Measurements from ENCODE around the gene DENND5B. TPM values are rescaled to one million over a fixed set of nuclear protein-coding genes. Genes with fewer than 3 reads are reported as not detected.

The DENND5B gene
- total RNA-seq, 1 experiment from 2014 or later = 13.8 TPM

GRCh38 chr12:31431721-31432240, 159.2 kb downstream of the DENND5B start:
- no peaks in the 10 kb centered on the region for H3K36me3 Mint-ChIP-seq
- H3K9me3 Mint-ChIP-seq = no peaks in the 10 kb centered on the region
- DNase-seq (ENCODE audit: low spot score) (no peak), ATAC-seq (no peak)
- no peak overlapping the region for H3K27ac Mint-ChIP-seq
- CTCF ChIA-PET = no interaction called here
- POLR2A ChIA-PET = no interaction called here
- H3K27me3 Mint-ChIP-seq (ENCODE audit: low read depth) = no peaks in the 10 kb centered on the region
- H3K4me3 Mint-ChIP-seq = no peak overlapping the region
- TF ChIP-seq ZNF232 (CRISPR knock-in tag; IDR thresholded peaks at IDR 0.05) (no peak), TEAD1 (CRISPR knock-in tag; IDR thresholded peaks at IDR 0.05) (no peak), ARID4B (CRISPR knock-in tag; IDR thresholded peaks at IDR 0.05; ENCODE audit: borderline replicate concordance) (no peak)
- H3K4me1 Mint-ChIP-seq = no peaks in the 10 kb centered on the region

GRCh38 chr12:31423405-31423804, 167.5 kb downstream of the DENND5B start:
- Mint-ChIP-seq H3K36me3 (no peaks in the 10 kb centered on the region), H3K4me1 (no peaks in the 10 kb centered on the region), H3K27me3 (ENCODE audit: low read depth) (no peaks in the 10 kb centered on the region), H3K27ac (no peak overlapping the region), H3K4me3 (no peak overlapping the region), H3K9me3 (no peaks in the 10 kb centered on the region)
- ATAC-seq (no peak), DNase-seq (ENCODE audit: low spot score) (no peak)
- CTCF ChIA-PET = no interaction called here
- POLR2A ChIA-PET = no interaction called here
- TF ChIP-seq ERG (CRISPR knock-in tag; IDR thresholded peaks at IDR 0.05) (no peak), TCF7 (CRISPR knock-in tag; IDR thresholded peaks at IDR 0.05; ENCODE audit: low read depth) (no peak), ZNF317 (CRISPR knock-in tag; IDR thresholded peaks at IDR 0.05; ENCODE audit: borderline replicate concordance, low read depth) (no peak), GRHL2 (CRISPR knock-in tag; IDR thresholded peaks at IDR 0.05; ENCODE audit: insufficient replicate concordance, severe bottlenecking) (no peak), NFATC4 (CRISPR knock-in tag; IDR thresholded peaks at IDR 0.05) (no peak), MLX (CRISPR knock-in tag; IDR thresholded peaks at IDR 0.05) (no peak), PRDM15 (CRISPR knock-in tag; IDR thresholded peaks at IDR 0.05) (no peak), CREB1 (CRISPR knock-in tag; IDR thresholded peaks at IDR 0.05) (no peak), NR1H2 (CRISPR knock-in tag; IDR thresholded peaks at IDR 0.05) (no peak), AR (CRISPR knock-in tag; IDR thresholded peaks at IDR 0.05) (no peak), MAX (CRISPR knock-in tag; IDR thresholded peaks at IDR 0.05) (no peak), SP1 (CRISPR knock-in tag; conservative IDR thresholded peaks at IDR 0.05) (no peak), USF1 (CRISPR knock-in tag; IDR thresholded peaks at IDR 0.05) (no peak), ZSCAN18 (CRISPR knock-in tag; IDR thresholded peaks at IDR 0.05) (no peak)
